HepG2 (cell line): ENCODE measurements around the gene MAT2A. TPM values are rescaled to one million over a fixed set of nuclear protein-coding genes. Genes with fewer than 3 reads are reported as not detected.
A peak's percentile ranks its signal among the peaks of the same experiment; 100 is the strongest.

Experiments used
- ARNT ChIP-seq: fragments of 450-650 bp; IDR thresholded peaks from 2 replicates; pipeline ENCODE4 v1.6.1; 2017
- ATF1 ChIP-seq: IDR thresholded peaks from 2 replicates; pipeline ENCODE4 v1.6.1; 2016; ENCODE audit warnings: mild to moderate bottlenecking, control low read depth
- ATRX ChIP-seq: sonication (generic); formaldehyde crosslinking; IDR thresholded peaks from 2 replicates; pipeline ENCODE4 v1.4.0; 2020; ENCODE audit warnings: missing genetic modification reagents, borderline replicate concordance
- FOXK2 ChIP-seq: fragments of 450-650 bp; IDR thresholded peaks from 2 replicates; pipeline ENCODE4 v1.6.1; 2016
- GLI4 ChIP-seq: sonication (generic); formaldehyde crosslinking; IDR thresholded peaks from 2 replicates; pipeline ENCODE4 v1.5.1; 2020; ENCODE audit warnings: missing genetic modification reagents, mild to moderate bottlenecking, moderate library complexity, borderline replicate concordance
- HOXA5 ChIP-seq: sonication (generic); formaldehyde crosslinking; IDR thresholded peaks from 2 replicates; pipeline ENCODE4 v1.4.0; 2020; ENCODE audit warnings: missing genetic modification reagents
- KMT2A ChIP-seq: sonication (generic); formaldehyde crosslinking; IDR thresholded peaks from 2 replicates; pipeline ENCODE4 v1.4.0; 2020; ENCODE audit warnings: missing genetic modification reagents
- MYC ChIP-seq: sonication (generic); formaldehyde crosslinking; IDR thresholded peaks from 2 replicates; pipeline ENCODE4 v1.9.0; 2021; ENCODE audit warnings: missing genetic modification reagents, borderline replicate concordance
- REPIN1 ChIP-seq: sonication (generic); formaldehyde crosslinking; IDR thresholded peaks from 2 replicates; pipeline ENCODE4 v1.8.0; 2022; ENCODE audit warnings: missing genetic modification reagents, low read depth, mild to moderate bottlenecking, borderline replicate concordance
- SIX1 ChIP-seq: sonication (generic); formaldehyde crosslinking; IDR thresholded peaks from 2 replicates; pipeline ENCODE4 v1.4.0; 2020; ENCODE audit warnings: missing genetic modification reagents, borderline replicate concordance
- TOPORS ChIP-seq: sonication (generic); formaldehyde crosslinking; IDR thresholded peaks from 2 replicates; pipeline ENCODE4 v1.8.0; 2023; ENCODE audit warnings: mild to moderate bottlenecking, missing genetic modification reagents
- ZKSCAN8 ChIP-seq: IDR thresholded peaks from 2 replicates; pipeline ENCODE4 v1.6.1; 2016; ENCODE audit warnings: borderline replicate concordance, missing genetic modification reagents, missing compliant biosample characterization
- ZNF335 ChIP-seq: sonication (generic); formaldehyde crosslinking; IDR thresholded peaks from 2 replicates; pipeline ENCODE4 v1.4.0; 2020; ENCODE audit warnings: missing genetic modification reagents
- ZNF337 ChIP-seq: sonication (generic); formaldehyde crosslinking; IDR thresholded peaks from 2 replicates; pipeline ENCODE4 v1.5.1; 2020; ENCODE audit warnings: missing genetic modification reagents, low read depth, mild to moderate bottlenecking, borderline replicate concordance
- ZNF383 ChIP-seq: sonication (generic); formaldehyde crosslinking; IDR thresholded peaks from 2 replicates; pipeline ENCODE4 v1.4.0; 2020; ENCODE audit warnings: missing genetic modification reagents, mild to moderate bottlenecking, borderline replicate concordance
- ZNF644 ChIP-seq: IDR thresholded peaks from 2 replicates; pipeline ENCODE4 v1.6.1; 2016; ENCODE audit warnings: low read depth
- ZNF670 ChIP-seq: sonication (generic); formaldehyde crosslinking; IDR thresholded peaks from 2 replicates; pipeline ENCODE4 v1.8.0; 2022; ENCODE audit warnings: mild to moderate bottlenecking, missing genetic modification reagents, borderline replicate concordance
- ZNF775 ChIP-seq: sonication (generic); formaldehyde crosslinking; IDR thresholded peaks from 2 replicates; pipeline ENCODE4 v1.4.0; 2020; ENCODE audit warnings: missing genetic modification reagents, mild to moderate bottlenecking, moderate library complexity, borderline replicate concordance
- ZNF850 ChIP-seq: sonication (generic); formaldehyde crosslinking; conservative IDR thresholded peaks from 2 replicates; pipeline ENCODE4 v1.9.0; 2021; ENCODE audit warnings: mild to moderate bottlenecking, missing genetic modification reagents
- polyA plus RNA-seq, 8 experiments: library from polyadenylated mRNA; depleted of rRNA in 3 of 8; stranded (reverse) in 7 of 8; unstranded in 1 of 8; fragments of >200 nt; fragmentation: Illumina TruSeq in 4 of 8; extraction: Trizol in 4 of 8; gene quantifications; 2 replicates each; pipeline versions ENCODE4 v1.2.1 to v1.2.3, GENCODE V29; 2011 to 2016; ENCODE audit warnings: low read depth in 4 of 8, missing spikeins in 1 of 8, mixed read lengths in 1 of 8; ENCODE audit not compliant: insufficient read depth in 1 of 8
- total RNA-seq, 5 experiments: library from RNA; depleted of rRNA; stranded (reverse); fragments of >200 nt; fragmentation: Illumina TruSeq; extraction: Trizol; gene quantifications; 2 replicates each; pipeline ENCODE4 v1.2.3, GENCODE V29; 2016; ENCODE audit warnings: low read depth in 1 of 5
- TF ChIP-seq, protein P1 (sequence below): sonication (generic); formaldehyde crosslinking; IDR thresholded peaks from 2 replicates; pipeline ENCODE4 v1.4.0; 2020; ENCODE audit warnings: missing genetic modification reagents
- TF ChIP-seq, protein P2 (sequence below): fragments of 450-650 bp; IDR thresholded peaks from 2 replicates; pipeline ENCODE4 v1.6.1; 2017
- TF ChIP-seq, protein P3 (sequence below): sonication (generic); formaldehyde crosslinking; IDR thresholded peaks from 2 replicates; pipeline ENCODE4 v1.4.0; 2020; ENCODE audit warnings: mild to moderate bottlenecking, low read depth, missing genetic modification reagents

MAT2A gene
- total and polyA plus RNA-seq, 2 of the 13 experiments (the other 11 are each of a cell fraction or from before 2014, with no cell fraction given), result 155 to 331 TPM

DNA sequence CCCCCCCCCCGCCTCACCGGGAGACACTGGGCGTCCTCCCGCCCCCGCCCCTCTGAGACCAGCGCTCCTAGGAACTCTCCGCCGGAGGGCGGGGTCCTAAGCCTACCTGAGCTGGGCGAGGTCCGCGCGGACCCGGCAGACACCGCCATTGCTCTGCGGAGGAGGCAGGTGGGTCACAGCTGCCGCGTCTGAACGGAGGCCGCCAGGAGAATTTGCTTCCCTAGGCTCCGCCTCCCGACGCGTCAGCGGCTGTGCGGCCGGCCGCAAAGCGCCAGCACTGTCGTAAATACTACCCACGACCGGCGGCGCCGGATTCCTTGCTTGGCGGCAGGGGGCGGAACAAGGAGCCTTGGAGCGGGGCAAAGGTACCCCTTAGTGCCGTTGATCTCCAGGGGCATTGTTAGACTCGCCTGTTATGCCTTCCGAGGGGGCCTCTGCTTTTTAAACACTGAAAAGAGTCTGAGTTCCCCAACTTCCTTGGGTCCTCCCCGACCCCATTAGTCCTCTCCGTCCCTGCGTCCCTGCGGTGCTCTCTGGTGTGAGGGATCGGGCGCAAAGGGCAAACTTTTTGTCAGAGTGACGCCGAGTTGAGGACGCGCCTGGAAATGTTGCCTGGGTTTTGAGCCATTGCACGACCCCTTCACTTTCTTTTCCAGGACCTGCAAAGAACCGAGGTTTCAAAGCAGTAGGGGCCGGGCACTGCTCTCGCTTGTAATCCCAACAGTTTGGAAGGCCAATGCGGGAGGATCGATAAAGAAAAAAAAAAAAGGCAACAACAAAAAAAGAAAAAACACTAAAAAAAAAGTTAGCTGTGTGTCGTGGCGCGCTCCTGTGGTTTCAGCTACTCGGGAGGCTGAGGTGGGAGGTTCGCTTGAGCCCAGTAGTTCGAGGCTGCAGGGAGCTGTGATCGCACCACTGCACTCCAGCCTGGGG, 22.6 kb downstream of the MAT2A start, which contains the start of gene GGCX (continued):
- TF ChIP-seq TOPORS (CRISPR knock-in tag), result no peak
- no peak; the same call in 1 of the 2 replicates for TF ChIP-seq ZKSCAN8 (CRISPR knock-in tag)
- TF ChIP-seq FOXK2, result no peak
- no peak for TF ChIP-seq SIX1 (CRISPR knock-in tag)
- peak; percentile 84; the same call in 1 of the 2 replicates for TF ChIP-seq ZNF337
- TF ChIP-seq GLI4 (CRISPR knock-in tag), result peak; percentile 63; the same call in 1 of the 2 replicates
- no peak for TF ChIP-seq ARNT
- no peak for TF ChIP-seq ZNF383
- TF ChIP-seq ATF1, result peak; percentile 89
- TF ChIP-seq HOXA5 (CRISPR knock-in tag), result peak; percentile 67; the same call in 1 of the 2 replicates
- TF ChIP-seq REPIN1 (CRISPR knock-in tag), result peak; percentile 89; the same call in 1 of the 2 replicates
- TF ChIP-seq, protein P1, sequence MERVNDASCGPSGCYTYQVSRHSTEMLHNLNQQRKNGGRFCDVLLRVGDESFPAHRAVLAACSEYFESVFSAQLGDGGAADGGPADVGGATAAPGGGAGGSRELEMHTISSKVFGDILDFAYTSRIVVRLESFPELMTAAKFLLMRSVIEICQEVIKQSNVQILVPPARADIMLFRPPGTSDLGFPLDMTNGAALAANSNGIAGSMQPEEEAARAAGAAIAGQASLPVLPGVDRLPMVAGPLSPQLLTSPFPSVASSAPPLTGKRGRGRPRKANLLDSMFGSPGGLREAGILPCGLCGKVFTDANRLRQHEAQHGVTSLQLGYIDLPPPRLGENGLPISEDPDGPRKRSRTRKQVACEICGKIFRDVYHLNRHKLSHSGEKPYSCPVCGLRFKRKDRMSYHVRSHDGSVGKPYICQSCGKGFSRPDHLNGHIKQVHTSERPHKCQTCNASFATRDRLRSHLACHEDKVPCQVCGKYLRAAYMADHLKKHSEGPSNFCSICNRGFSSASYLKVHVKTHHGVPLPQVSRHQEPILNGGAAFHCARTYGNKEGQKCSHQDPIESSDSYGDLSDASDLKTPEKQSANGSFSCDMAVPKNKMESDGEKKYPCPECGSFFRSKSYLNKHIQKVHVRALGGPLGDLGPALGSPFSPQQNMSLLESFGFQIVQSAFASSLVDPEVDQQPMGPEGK (CRISPR knock-in tag), result peak; percentile 49; the same call in 1 of the 2 replicates
- TF ChIP-seq ZNF335 (CRISPR knock-in tag), result peak; percentile 18
- TF ChIP-seq ZNF670 (CRISPR knock-in tag), result peak; percentile 86
- TF ChIP-seq, protein P2, sequence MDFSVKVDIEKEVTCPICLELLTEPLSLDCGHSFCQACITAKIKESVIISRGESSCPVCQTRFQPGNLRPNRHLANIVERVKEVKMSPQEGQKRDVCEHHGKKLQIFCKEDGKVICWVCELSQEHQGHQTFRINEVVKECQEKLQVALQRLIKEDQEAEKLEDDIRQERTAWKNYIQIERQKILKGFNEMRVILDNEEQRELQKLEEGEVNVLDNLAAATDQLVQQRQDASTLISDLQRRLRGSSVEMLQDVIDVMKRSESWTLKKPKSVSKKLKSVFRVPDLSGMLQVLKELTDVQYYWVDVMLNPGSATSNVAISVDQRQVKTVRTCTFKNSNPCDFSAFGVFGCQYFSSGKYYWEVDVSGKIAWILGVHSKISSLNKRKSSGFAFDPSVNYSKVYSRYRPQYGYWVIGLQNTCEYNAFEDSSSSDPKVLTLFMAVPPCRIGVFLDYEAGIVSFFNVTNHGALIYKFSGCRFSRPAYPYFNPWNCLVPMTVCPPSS, result no peak
- no peak for TF ChIP-seq ZNF850 (CRISPR knock-in tag)
- peak; percentile 91; the same call in 1 of the 2 replicates for TF ChIP-seq KMT2A (CRISPR knock-in tag)
- TF ChIP-seq MYC, result peak; percentile 84; the same call in 1 of the 2 replicates
- TF ChIP-seq, protein P3, sequence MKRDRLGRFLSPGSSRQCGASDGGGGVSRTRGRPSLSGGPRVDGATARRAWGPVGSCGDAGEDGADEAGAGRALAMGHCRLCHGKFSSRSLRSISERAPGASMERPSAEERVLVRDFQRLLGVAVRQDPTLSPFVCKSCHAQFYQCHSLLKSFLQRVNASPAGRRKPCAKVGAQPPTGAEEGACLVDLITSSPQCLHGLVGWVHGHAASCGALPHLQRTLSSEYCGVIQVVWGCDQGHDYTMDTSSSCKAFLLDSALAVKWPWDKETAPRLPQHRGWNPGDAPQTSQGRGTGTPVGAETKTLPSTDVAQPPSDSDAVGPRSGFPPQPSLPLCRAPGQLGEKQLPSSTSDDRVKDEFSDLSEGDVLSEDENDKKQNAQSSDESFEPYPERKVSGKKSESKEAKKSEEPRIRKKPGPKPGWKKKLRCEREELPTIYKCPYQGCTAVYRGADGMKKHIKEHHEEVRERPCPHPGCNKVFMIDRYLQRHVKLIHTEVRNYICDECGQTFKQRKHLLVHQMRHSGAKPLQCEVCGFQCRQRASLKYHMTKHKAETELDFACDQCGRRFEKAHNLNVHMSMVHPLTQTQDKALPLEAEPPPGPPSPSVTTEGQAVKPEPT (CRISPR knock-in tag), result 0 out of 2 replicates have a peak, but pooled peaks have one; percentile 66
- no peak for TF ChIP-seq ZNF644 (CRISPR knock-in tag)
- TF ChIP-seq ATRX, result no peak
- TF ChIP-seq ZNF775 (CRISPR knock-in tag), result no peak
